Activated CD4-positive, CD25-positive, alpha-beta regulatory T cell treated with anti-CD3 and anti-CD28 coated beads, Interleukin-2, amount 50 U/mL, for 72 hours (primary cell): ENCODE results near the gene PRRG3.
"Not testable (repeated sequence)": the region's sequence is repeated elsewhere in the genome, so short reads cannot be mapped to it uniquely, and the experiment has no call there.

ENCODE experiments used
- DNase-seq: peaks from one replicate; pipeline ENCODE4 v3.0.0; 2021

The PRRG3 gene

DNA sequence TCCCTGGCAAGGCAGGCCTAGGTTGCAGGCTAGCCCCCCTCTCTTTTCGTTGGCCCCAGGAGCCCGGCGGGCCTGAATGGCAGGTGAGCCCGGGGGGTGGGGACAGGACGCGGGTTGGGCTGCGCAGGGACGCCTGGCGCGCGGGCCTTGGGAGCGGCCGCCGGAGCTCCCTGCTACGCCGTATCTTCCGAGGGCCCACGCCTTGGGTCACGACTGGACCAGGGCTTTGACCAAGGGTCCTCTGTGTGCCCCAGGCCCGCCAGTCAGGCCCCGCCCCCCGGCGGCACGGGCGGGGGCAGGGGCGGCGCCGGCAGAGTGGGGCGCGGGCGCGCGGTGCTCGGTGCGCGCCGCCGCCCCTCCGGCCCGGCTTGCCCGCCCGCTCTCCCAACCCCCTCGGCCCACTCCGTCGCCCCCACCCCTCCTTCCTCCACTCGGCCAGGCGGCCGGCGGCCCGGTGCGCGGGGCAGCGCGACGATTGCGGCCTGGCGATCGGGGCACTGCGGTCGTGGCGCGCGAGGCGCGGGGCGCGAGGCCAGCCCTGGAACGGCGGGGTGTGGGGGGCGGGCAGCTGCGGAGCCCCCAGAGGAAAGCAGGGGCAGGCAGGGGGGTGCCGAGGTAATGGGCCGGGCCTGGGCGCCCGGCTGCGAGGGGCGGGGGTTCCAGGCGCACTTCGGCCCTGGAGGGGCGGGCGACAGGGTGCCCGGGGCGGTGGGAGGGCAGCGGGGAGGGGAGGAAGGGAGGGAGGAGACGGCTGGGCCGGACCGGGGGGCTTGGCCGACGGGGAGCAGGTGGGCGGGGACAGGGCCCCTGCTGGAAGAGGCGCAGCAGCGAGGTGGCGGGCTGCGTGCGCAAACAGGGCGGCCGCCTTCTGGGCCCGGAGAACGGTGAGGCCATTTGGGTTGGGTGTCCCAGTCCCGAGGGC lies at the start of gene PRRG3:
Gene PRRG3, plus strand, starts transcription at position 798 of the 922 bp plus-strand sequence. CDS start 3,357 bp downstream, outside the sequence.
- DNase-seq = no peak

DNA sequence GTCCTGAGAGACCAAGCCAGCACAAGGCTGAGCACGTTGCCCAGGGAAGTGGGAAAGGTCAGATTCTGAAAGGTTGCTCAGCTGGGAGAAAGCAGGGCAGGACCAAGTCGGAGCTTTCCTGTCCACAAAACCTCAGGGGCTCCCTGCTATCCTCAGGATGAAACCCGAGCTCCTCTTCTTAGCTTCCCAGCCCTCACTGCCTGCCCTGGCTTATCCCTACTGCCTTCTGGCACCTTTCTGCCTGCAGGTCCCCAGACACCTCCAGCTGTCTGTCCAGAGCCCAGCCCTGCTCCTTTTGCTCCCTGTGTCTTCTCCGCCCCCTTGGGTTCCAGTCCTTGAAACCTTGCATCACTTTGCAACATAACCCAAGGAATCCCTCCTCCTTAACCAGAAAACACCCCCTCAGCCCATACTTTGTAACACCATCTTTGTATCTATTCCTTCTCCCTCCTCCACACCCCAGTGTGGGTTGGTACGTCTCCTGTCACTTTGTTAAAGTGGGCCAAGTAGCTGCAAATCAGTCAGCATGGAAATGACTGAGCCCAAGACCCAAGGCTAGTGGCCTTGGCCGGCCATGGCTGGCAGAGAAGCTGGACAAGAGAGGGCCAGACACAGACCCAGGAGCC lies 20.0 kb upstream of the PRRG3 start:
- DNase-seq = no peak

DNA sequence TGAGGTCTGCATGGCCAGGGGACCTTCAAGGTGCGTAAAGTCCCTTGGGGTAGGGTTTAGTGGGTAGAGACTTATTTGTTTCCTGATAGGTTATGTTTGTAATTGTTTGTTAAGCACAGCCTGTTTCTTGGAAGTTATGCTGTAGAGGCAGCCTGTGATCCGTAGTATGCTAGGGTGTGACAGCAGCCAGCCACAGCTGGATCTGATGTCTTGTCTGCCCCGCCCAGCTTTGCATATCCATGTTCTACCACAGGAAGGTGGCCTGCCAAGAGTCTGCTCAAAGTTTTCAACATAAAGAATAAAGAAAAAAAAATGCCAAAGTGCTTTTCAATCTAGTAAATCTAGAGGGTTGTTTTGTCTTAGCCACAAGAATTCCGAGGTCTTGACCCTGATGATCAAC lies 19.1 kb upstream of the PRRG3 start:
- no peak for DNase-seq

DNA sequence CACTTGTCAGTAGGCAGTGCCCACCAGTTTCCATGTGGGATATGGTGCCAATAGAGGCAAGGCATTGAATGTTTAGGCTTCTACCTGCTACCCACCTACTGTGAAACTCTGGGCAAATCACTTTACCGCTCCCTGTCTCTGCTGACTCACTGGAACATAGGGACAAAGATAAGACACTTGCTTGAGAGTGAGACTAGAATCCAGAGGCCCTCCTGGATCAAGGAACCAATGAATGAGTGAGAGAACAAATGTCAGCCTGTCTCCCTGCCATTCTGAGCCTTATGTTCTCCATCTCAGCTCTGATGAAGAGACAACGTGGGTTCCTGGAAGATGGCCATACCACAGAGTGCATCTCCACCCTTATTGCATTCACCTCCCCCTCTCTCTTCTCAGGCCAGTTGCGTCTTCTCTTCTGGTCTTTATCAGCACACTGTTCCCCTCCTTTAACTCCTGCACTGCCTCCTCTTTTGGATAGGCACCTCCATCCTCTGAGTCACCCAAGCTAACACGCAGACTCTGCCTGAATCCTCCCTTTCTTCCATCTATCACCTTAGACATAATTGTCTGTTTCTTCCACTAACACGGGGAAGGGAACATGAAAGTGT lies 15.4 kb upstream of the PRRG3 start:
- no peak for DNase-seq

DNA sequence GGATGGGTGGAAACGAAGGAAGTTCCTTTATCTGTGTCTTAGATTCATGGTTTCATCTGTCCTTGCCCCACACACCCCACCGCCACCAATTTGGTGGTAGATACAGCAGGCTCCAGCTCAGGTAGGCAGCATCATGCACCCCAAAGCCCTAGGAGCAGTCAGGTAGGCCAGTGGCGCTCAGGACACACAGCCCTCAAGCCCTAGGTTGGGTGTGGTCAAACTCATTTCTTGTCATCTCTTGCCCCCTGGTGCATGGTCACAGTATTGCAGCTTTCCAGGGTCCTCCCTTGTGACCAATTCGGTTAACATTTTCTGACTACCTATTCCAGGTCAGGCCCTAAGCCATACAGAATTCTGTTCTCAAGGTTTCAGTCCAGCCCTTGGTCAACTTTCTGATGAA lies 14.5 kb upstream of the PRRG3 start:
- peak; percentile 73 for DNase-seq

DNA sequence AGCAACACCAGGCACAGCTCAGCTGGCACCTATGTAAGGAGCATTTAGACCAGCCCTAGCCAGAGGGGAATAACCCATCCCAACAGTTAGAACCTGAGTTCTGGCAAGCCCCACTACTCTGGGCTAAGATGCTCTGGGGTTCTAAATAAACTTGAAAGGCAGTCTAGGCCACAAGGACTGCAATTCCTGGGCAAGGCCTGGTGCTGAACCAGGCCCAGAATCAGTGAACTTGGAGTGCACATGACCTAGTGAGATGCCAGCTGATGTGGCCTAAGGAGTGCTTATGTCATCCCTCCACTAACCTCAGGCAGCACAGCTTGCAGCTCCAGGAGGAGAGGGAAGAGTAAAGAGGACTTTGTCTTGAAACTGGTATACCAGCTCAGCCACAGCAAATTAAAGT lies 7.6 kb upstream of the PRRG3 start:
- no peak for DNase-seq

DNA sequence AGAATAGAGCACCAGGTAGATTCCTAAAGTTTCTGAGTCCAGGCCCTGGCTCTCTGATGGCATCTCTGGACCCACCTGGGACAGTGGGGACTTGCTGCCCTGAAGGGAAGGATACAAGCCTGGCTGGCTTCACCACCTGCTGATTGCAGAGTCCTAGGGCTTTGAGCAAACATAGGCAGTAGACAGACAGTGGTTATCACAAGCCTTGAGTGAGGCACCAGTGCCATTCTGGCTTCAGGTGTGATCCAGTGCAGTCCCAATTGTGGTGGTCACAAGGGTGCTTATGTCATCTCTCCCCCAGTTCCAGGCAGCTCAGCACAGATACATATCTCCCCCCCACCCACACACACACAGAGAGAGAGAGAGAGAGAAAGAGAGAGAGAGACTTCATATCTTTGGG lies 6.6 kb upstream of the PRRG3 start:
- no peak for DNase-seq

DNA sequence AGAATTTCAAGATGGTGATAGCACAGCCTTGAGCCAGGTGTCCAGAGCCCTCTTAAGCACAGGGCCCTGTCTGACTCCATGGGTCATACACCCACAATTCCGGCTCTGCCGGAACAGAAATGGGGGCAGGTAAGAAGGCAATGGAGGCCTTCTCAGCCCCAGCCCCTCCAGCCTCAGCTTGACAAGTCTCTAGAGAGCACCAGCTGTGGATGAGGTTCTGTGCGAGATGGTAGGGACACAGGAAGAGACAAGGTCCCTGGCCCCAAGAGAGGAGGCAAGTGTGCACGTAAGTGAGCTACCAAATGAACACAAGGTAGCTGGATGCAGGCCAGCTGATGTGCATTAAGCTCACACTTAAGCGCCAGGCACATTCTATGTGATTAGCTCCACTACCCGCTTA lies 2.4 kb upstream of the PRRG3 start:
- no peak for DNase-seq

DNA sequence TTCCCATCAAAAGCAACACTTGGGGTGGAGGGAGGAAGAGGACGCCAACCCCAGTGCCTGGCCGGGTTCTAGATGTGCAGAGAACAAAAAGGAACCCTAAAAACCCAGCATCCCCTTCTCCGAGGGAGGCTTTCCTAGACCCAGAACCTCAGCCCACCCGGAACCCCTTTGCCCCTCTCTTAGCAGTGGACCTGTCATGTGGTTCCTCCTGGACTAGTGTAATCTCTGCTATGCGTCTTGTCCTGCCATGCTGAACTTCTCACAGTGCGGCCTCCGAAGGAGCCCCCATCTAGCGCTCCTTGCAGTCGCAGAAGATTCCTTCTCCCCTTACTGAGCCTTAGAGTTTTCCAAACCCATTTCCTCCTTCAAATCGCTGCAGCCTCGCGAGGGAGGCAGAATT lies 1.1 kb upstream of the PRRG3 start:
- DNase-seq = no peak

DNA sequence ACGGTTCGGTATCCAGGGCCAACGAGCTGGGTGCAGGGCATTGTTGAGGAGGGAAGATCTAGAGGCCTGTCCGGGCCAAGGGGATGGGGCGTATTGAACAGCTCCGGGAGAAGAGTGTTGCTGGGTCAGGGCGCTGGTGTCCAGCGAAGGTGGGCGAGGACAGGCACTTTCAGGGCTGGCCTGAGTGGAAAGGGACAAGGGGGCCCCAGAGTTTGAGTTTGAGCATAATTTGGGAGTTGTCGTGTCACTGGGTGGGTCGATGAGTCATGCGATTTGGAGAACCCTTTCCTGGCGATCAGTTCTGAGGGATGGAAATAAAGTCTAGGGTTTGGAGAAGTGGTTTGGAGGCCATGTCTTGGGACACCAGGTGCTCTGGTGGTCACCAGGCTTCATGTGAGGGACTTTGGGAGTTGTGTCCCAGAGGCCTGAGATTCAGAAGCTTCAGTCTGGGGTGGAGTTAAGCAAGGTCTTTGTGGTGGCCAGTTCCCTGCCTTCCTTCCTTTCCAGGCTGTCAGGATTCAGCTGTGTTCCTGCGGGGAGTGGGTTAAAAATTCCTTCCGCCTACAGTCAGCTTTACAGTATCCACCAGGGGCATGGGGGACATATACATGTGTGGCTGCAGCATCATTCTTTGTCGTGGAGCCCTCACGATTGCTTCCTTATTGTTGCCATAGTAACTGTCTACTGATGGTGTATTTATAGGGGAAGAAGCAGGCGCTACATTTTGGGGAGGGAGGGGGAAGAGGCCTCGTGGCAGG lies 504 bp downstream of the PRRG3 start:
- no peak for DNase-seq

DNA sequence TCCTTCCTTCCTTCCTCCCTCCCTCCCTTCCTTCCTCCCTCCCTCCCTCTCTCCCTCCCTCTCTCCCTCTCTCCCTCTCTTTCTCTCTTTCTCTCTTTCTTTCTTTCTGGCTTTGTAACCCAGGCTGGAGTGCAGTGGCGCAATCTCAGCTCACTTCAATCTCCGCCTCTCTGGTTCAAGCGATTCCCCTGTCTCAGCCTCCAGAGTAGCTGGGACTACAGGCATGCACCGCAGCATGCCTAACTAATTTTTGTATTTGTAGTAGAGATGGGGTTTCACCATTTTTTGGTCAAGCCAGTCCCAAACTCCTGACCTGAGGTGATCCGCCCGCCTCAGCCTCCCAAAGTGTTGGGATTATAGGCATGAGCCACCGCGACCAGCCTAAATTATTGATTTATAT lies 1.8 kb downstream of the PRRG3 start:
- DNase-seq = not testable (repeated sequence)

DNA sequence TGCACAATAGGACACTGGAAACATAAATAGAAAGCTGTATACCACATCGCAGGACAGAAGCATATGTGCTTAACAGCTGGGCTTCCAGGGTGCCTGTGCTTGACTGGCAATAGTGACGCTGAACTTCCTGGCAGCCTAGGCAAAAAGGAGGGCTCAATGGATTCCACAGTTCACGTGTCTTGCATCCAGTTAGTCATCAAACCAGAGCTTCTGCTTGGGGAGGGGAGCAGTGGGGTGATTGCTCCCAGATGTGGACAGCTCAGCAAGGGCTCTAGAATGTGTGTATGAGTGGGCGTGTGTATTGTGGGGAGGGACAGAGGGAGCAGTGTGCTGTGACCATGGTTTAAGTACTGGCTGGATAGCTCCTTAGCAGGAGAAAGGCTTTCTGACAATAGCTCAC lies 2.3 kb downstream of the PRRG3 start:
- no peak for DNase-seq

DNA sequence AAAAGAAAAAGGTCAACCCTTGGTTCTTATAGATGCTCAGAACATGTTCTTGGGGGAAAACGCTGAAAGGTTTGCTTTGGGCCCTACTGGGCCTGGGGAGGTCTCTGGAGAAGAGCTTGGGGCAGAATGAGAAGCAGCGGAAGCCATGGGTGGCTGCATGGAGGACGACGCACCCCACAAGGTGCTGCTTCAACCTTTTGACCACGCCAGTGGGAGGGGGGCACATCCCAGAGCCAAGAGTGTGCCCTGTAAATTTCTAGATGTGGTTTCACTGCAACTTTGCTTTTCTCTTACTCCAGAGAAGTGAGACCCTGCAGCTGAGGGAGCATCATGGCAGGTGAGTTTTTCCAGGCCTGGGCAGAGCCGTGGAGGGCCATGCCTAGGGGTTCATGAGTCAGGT lies 3.2 kb downstream of the PRRG3 start:
- DNase-seq = no peak

DNA sequence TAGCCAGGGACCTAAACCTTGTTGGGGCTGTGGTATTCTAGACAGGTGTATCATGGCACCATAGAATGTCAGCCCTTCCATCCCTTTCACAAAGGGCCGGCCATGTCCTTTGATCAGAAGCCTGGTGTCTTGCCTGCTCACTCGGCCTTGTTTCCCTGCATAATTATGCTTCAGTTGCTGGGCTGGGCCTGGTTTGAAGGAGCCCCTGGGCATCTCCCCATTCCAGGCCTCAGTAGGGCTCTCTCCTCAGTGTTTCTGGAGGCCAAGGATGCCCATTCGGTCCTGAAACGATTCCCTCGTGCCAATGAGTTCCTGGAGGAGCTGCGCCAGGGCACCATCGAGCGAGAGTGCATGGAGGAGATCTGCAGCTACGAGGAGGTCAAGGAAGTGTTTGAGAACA lies 4.5 kb downstream of the PRRG3 start:
- no peak for DNase-seq

DNA sequence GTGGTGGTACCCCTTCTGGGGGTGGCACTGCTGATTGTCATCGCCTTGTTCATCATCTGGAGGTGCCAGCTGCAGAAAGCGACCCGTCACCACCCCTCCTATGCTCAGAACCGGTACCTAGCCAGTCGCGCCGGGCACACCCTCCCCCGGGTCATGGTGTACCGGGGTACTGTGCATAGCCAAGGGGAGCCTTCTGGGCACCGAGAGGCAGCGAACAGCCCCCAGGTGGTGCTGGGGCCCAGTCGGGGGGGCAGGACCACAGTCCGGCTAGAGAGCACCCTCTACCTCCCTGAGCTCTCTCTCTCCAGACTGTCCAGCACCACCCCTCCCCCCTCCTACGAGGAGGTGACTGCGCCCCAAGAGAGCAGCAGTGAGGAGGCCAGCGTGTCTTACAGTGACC lies 5.3 kb downstream of the PRRG3 start:
- no peak for DNase-seq

DNA sequence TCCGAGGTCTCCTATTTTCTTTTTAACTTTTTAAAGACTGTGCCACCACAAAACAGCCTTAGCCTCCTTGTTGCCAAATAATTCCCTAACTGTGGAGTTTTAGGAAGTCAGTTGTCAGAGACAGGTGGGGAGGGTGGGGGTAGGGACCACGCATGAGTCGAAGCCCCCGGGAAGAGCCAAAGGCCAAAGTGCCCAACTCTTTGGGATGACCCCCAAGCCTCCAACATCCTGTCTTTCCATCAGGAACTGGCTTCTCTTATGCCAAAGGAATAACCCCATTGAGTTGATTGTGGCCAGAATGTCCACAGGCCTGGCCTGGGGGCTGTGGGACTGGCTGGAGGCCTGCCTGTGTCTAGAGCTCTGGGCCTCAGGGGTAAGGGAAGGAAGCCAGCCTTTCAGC lies 5.8 kb downstream of the PRRG3 start:
- DNase-seq = no peak

DNA sequence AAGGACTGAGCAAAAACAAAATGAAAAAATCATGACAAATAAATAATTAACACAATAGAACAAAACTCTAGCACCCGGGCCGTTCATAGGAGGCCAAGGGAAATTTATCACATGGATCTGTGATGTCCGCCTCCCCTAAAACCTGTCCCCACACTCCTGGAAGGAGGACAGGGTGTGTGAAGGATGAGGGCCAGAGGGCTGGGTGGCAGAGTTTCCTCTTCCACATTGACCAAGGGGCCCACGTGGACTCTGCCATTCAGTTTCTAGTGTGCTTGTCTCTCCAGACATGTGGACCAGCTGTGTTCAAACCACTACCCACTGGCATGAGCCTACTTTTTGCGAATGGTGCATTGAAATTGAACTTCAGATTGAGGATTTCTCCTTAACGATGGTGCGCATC lies 6.3 kb downstream of the PRRG3 start:
- no peak for DNase-seq

DNA sequence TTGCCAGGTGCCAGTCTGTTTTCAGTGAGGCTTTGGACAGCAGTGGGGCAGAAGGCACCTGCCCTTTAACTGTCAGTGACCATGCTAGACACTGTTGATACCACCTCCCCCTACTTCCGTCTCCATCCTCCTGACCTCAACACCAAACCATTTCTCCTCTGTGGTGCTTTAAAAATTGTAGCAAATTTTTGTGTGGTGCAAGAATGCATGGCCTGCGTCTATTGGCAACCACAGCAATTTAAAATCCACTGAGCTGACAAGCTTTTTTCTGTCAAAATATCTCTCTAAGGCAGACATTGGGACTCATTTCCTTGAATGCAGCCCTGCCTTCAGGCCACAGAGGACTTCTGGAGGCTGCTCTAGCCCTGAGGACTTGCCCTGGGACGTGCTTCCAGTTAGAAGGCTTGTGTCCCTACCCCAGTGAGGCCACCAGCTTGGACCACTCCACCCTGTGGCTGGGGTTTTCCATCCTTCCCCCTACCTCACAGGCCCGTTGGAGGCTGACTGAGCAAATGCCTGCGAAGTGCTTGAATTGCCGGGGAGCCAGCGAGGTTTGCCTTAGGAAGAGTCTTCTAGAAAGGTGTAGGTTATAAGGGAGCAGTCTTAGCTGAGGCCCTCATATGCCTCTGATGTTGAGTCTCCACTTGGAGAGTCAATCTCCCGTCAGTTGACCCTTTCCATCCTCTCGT lies 6.9 kb downstream of the PRRG3 start:
- no peak for DNase-seq

DNA sequence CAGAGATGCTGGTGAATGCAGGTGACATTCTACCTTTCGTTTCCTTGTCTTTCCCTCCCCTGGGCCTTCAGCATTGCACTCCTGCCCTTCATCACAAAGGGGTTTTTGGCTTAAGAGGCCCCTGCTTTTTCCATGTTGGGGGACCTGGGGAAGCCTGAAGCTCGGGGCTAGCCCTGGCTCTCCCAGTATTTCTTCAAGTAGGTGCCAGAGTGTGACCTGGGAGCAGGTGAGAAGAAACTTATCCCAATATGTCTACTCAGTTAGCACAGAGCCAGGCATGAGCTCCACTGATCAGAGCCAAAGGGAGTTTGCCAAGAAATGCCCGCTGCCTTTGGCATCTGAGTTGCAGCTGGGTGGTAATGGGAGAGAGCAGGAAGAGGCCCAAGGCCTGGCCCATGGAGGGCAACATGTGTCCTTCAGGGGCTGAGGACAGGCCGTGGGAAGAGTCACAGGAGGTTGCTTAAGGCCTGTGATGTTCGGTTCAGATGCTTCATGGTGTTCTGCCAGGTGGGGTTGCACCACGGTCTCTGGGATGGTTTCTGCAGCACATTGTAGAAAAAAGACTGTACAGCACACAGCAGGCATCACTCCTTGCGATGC lies 7.6 kb downstream of the PRRG3 start:
- DNase-seq = no peak

DNA sequence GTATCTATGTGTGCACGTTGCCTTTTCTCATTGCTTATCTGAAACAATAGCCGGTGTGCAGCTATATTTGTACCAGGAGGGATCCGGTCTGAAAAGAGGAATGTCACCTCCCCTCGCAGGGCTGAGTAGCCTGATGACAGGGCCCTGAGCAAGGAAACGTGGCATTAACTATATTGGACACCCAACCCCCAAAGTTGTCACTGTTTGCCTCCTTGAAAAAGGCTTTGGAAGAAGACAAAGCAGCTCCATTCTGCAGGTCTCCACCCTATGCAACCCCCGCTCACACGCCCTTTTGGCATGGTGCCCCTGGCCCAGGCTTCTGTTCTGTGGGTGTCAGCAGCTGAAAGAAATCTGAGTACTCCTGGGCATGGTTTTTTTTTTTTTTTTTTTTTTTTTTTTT lies 8.2 kb downstream of the PRRG3 start:
- no peak for DNase-seq

DNA sequence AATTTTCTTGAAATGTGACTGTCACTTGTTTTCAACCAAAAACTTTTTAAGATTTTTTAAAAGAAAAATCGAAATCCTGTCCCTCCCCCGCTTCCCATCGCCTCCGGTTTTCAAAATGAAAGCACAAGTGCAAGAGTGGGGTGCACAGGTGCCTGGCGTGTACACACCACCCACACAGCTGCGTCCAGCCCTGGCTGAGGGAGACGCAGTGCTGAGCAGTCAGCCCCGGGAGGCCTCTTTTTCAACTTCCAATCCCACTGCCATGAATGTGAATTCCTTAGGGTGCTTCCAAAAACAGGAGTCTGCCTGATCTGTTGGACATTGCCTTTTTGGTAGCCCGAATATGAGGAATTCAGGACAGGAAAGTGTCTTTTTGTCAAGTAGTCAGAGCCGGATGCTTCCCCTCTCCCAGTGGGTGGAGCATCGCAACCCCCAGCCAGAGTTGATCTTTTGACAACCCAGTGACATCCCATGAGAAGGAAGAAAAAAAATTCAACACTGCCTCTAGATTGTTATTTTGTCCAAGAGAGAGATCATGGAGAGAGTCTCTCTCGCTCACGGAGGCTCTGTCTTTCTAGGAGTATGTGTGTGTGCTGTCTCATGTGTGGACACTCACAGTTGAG lies 8.9 kb downstream of the PRRG3 start:
- no peak for DNase-seq

DNA sequence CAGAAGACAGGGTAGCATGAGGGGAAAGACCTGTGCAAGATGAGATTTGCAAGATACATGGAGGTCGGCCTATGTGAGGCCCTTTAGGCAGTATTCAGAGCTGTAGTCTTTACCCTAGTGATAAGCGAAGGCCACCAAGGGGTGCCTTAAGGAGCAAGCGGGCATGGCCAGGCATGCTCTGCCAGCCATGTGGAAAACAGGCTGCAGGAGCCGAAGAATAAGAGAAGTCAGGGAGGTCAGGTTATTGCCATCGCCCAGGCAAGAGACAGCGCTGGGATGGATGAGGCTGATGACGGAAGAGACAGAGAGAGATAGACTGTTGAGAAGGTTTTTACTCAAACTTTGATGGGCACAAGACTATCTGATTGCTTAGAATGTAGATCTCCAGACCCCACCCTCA lies 13.6 kb downstream of the PRRG3 start:
- no peak for DNase-seq
